B cell (primary cell): Measurements from ENCODE around the gene PHACTR3. TPM values are rescaled to one million over a fixed set of nuclear protein-coding genes. Genes with fewer than 3 reads are reported as not detected.

Source experiments
- ATAC-seq: fragments of 200-7000 bp; cut with Tn5 transposase; one replicate; pipeline ENCODE4 v1.10.0; 2021; ENCODE audit warnings: low read depth, mild to moderate bottlenecking, moderate number of reproducible peaks, moderate library complexity
- CTCF ChIA-PET: fragments of 350-600 bp; sonication (Branson Sonifier 250); formaldehyde crosslinking; loops from one replicate; lab custom pipeline; 2021; ENCODE audit warnings: antibody characterized with exemption, inconsistent platforms; lab: Charles Lee
- POLR2A ChIA-PET: fragments of 350-600 bp; sonication (Branson Sonifier 250); formaldehyde crosslinking; loops from one replicate; lab custom pipeline; 2021; ENCODE audit warnings: antibody characterized with exemption; lab: Charles Lee
- DNase-seq: peaks from one replicate; pipeline ENCODE4 v3.0.0; 2013
- H2AFZ ChIP-seq: 2 replicates; pipeline ENCODE4 v1.6.1; 2012; ENCODE audit warnings: mild to moderate bottlenecking, low read depth, low read length; ENCODE audit not compliant: insufficient read depth, poor library complexity, severe bottlenecking
- H3K27ac ChIP-seq, 2 donors: 1 replicate in 1 of 2; 2 replicates in 1 of 2; pipeline ENCODE4 v1.5.1; 2012 to 2013; ENCODE audit warnings: low read length in 2 of 2, mild to moderate bottlenecking in 2 of 2, moderate library complexity in 1 of 2
- H3K27me3 ChIP-seq, 4 experiments: fragments of 200-600 bp in 1 of 4; sonication (generic) in 1 of 4; replicated peaks in 1 of 4; 1 replicate in 2 of 4; 2 replicates in 2 of 4; pipeline versions ENCODE4 v1.6.1 to v1.7.0; 2013 to 2016; ENCODE audit warnings: low read length in 3 of 4, mild to moderate bottlenecking in 2 of 4, mixed read lengths in 1 of 4, moderate library complexity in 1 of 4; ENCODE audit not compliant: insufficient read depth in 4 of 4, control insufficient read depth in 3 of 4; ENCODE audit errors: control extremely low read depth in 1 of 4
- H3K36me3 ChIP-seq, 2 experiments: replicated peaks in 1 of 2; 1 replicate in 1 of 2; 2 replicates in 1 of 2; pipeline versions ENCODE4 v1.6.1 to v1.7.1; 2013; ENCODE audit warnings: low read length in 1 of 2; ENCODE audit not compliant: insufficient read depth in 2 of 2, control insufficient read depth in 1 of 2; ENCODE audit errors: control extremely low read depth in 1 of 2, extremely low read depth in 1 of 2
- H3K4me1 ChIP-seq, 2 donors: fragments of 200-600 bp in 1 of 2; sonication (generic) in 1 of 2; 1 replicate in 1 of 2; 2 replicates in 1 of 2; pipeline versions ENCODE4 v1.5.1 to v1.6.1; 2013 to 2017; ENCODE audit warnings: low read length in 2 of 2; ENCODE audit not compliant: control insufficient read depth in 2 of 2, insufficient read depth in 2 of 2
- H3K4me2 ChIP-seq: replicated peaks from 2 replicates; pipeline ENCODE3; 2012; ENCODE audit warnings: mild to moderate bottlenecking, low read depth, low read length; ENCODE audit not compliant: poor library complexity, severe bottlenecking
- H3K4me3 ChIP-seq, 5 experiments: fragments of 200-600 bp in 1 of 5; sonication (generic) in 1 of 5; 1 replicate in 3 of 5; 2 replicates in 2 of 5; pipeline versions ENCODE4 v1.5.1 to v1.7.0; 2011 to 2016; ENCODE audit warnings: low read length in 4 of 5, mild to moderate bottlenecking in 4 of 5, low read depth in 2 of 5, control low read depth in 1 of 5, moderate library complexity in 1 of 5; ENCODE audit not compliant: insufficient read depth in 1 of 5; ENCODE audit errors: control extremely low read depth in 1 of 5, extremely low read depth in 1 of 5
- H3K79me2 ChIP-seq: fragments of 200-600 bp; sonication (generic); one replicate; pipeline ENCODE4 v1.6.0; 2016; ENCODE audit warnings: low read length; ENCODE audit not compliant: control insufficient read depth, insufficient read depth
- H3K9ac ChIP-seq: fragments of 200-600 bp; sonication (generic); 2 replicates; pipeline ENCODE4 v1.6.1; 2017; ENCODE audit warnings: mild to moderate bottlenecking, low read length, moderate library complexity
- H3K9me3 ChIP-seq, 3 donors: one replicate each; pipeline versions ENCODE4 v1.6.1 to v1.7.1; 2013; ENCODE audit warnings: low read length in 2 of 3; ENCODE audit not compliant: control insufficient read depth in 2 of 3, insufficient read depth in 1 of 3; ENCODE audit errors: control extremely low read depth in 1 of 3
- H4K20me1 ChIP-seq: 2 replicates; pipeline ENCODE4 v1.6.0; 2012; ENCODE audit warnings: mild to moderate bottlenecking, low read length; ENCODE audit not compliant: insufficient read depth, control insufficient read depth, poor library complexity, severe bottlenecking
- H3K27ac Mint-ChIP-seq: one replicate; pipeline ENCODE4 v1.8.0; 2021; ENCODE audit warnings: mixed read lengths
- H3K27me3 Mint-ChIP-seq: one replicate; pipeline ENCODE4 v1.8.0; 2021; ENCODE audit warnings: mixed read lengths
- H3K4me1 Mint-ChIP-seq: one replicate; pipeline ENCODE4 v1.8.0; 2021; ENCODE audit warnings: mixed read lengths
- H3K4me3 Mint-ChIP-seq: one replicate; pipeline ENCODE4 v1.8.0; 2021; ENCODE audit warnings: mixed read lengths
- H3K9me3 Mint-ChIP-seq: one replicate; pipeline ENCODE4 v1.8.0; 2022; ENCODE audit warnings: mixed read lengths; ENCODE audit not compliant: insufficient read depth
- EZH2 ChIP-seq: IDR thresholded peaks from 2 replicates; pipeline ENCODE4 v1.6.1; 2012; ENCODE audit warnings: borderline replicate concordance, low read depth, mild to moderate bottlenecking, moderate library complexity, low read length; ENCODE audit not compliant: insufficient read depth, poor library complexity, severe bottlenecking
- WGBS: methylation state at CpG from one replicate; pipeline ENCODE4 v1.1.5; 2013; ENCODE audit warnings: missing lambda C conversion rate; ENCODE audit not compliant: insufficient coverage; 5-methylcytosine and 5-hydroxymethylcytosine counted together
- intact Hi-C: fragments of 100-400 bp; cut with micrococcal nuclease; formaldehyde crosslinking; loops from one replicate; pipeline ENCODE4 v1.10.0; 2022
- polyA plus RNA-seq: library from polyadenylated mRNA; depleted of rRNA; stranded (reverse); fragments of >200 nt; gene quantifications from 2 replicates; pipeline ENCODE4 v1.2.3, GENCODE V29; 2012
- total RNA-seq, 2 donors: library from RNA; stranded (reverse); fragments of 120-200 nt in 1 of 2; gene quantifications; 1 replicate in 1 of 2; 2 replicates in 1 of 2; pipeline versions ENCODE4 v1.2.3 to v1.2.4, GENCODE V29; 2013 to 2022
- TF ChIP-seq, protein P1 (sequence below): fragments of 200-600 bp; IDR thresholded peaks from one replicate; pipeline ENCODE4 v1.8.0; 2022; ENCODE audit warnings: antibody characterized with exemption, mild to moderate bottlenecking

Gene PHACTR3
- total and polyA plus RNA-seq, 2 donors (not counting 1 experiment from before 2014, with no cell fraction given): not detected

DNA sequence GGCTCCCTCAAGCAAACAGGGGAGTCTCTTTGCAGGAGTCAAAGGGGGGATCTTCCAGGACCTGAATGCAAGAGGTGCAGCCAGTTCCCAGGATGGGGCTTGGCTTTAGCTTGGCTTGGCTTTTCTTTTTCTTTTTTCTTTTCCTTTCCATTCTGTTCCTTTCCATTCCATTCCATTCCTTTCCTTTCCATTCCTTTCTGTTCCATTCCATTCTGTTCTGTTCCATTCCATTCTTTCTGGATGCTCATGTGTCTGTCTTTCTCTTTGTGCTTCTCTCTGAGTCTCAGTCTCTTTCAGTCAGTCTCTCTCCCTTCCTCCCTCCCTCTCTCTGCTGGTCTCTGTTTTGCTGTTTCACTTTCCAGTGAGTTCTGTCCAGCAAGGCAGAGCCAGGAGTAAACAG is 163.3 kb downstream of the PHACTR3 start:
- TF ChIP-seq, protein P1, sequence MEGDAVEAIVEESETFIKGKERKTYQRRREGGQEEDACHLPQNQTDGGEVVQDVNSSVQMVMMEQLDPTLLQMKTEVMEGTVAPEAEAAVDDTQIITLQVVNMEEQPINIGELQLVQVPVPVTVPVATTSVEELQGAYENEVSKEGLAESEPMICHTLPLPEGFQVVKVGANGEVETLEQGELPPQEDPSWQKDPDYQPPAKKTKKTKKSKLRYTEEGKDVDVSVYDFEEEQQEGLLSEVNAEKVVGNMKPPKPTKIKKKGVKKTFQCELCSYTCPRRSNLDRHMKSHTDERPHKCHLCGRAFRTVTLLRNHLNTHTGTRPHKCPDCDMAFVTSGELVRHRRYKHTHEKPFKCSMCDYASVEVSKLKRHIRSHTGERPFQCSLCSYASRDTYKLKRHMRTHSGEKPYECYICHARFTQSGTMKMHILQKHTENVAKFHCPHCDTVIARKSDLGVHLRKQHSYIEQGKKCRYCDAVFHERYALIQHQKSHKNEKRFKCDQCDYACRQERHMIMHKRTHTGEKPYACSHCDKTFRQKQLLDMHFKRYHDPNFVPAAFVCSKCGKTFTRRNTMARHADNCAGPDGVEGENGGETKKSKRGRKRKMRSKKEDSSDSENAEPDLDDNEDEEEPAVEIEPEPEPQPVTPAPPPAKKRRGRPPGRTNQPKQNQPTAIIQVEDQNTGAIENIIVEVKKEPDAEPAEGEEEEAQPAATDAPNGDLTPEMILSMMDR: no peak
- no peak for TF ChIP-seq EZH2
- no peaks in the 10 kb centered on the region for H3K36me3 ChIP-seq
- H3K27ac ChIP-seq: no peak overlapping the region
- H3K4me2 ChIP-seq: no peak overlapping the region
- Mint-ChIP-seq H3K9me3 (no peaks in the 10 kb centered on the region), H3K4me1 (no peaks in the 10 kb centered on the region), H3K27me3 (no peaks in the 10 kb centered on the region), H3K4me3 (no peak overlapping the region), H3K27ac (no peak overlapping the region)
- ChIA-PET CTCF (no interaction called here), POLR2A (no interaction called here)
- no peaks in the 10 kb centered on the region for H3K27me3 ChIP-seq
- no peaks in the 10 kb centered on the region for H3K79me2 ChIP-seq
- no peak overlapping the region for H3K9ac ChIP-seq
- H3K9me3 ChIP-seq: peaks cover 0 to 9% (median 0%) of the 10 kb centered on the region in 3 donors
- H4K20me1 ChIP-seq: no peaks in the 10 kb centered on the region
- no peak for ATAC-seq
- H3K4me1 ChIP-seq: no peaks in the 10 kb centered on the region
- no peak for DNase-seq
- no peak overlapping the region for H2AFZ ChIP-seq
- intact Hi-C loops: no loop called here
- no peak overlapping the region for H3K4me3 ChIP-seq

DNA sequence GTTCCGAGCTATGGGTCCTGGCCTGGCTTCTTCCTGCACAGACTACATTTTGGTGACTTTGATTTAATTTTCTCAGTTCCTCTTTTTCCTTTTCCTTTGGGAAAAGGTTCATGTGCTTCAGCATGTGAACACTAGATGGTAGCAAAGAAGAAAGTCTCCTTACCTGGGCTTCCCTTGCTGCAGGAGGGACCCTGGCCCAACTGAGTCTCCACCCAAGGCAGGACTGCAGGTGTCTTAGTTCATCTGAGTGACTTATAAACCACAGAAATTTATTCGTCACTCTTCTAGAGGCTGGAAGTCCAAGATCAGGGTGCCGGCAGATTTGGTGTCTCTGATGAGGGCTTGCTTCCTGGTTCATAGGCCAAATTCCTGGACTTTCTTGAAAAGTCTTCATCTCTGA is 165.9 kb downstream of the PHACTR3 start:
- Histone ChIP-seq H3K36me3 (no peaks in the 10 kb centered on the region), H3K27me3 (no peaks in the 10 kb centered on the region), H3K79me2 (no peaks in the 10 kb centered on the region), H2AFZ (no peak overlapping the region), H3K9ac (no peak overlapping the region), H3K4me2 (no peak overlapping the region), H4K20me1 (no peaks in the 10 kb centered on the region), H3K9me3 (peaks cover 0 to 6% (median 0%) of the 10 kb centered on the region in 3 donors), H3K27ac (no peak overlapping the region), H3K4me1 (no peaks in the 10 kb centered on the region), H3K4me3 (no peak overlapping the region)
- Mint-ChIP-seq H3K27me3 (no peaks in the 10 kb centered on the region), H3K4me3 (no peak overlapping the region), H3K27ac (no peak overlapping the region), H3K4me1 (no peaks in the 10 kb centered on the region), H3K9me3 (no peaks in the 10 kb centered on the region)
- POLR2A ChIA-PET: no interaction called here
- intact Hi-C loops: no loop called here
- CTCF ChIA-PET: no interaction called here
- TF ChIP-seq EZH2: no peak
- TF ChIP-seq, protein P1: no peak
- WGBS: 84% methylated on average over 2 of the region's 3 CpGs
- DNase-seq: no peak
- ATAC-seq: no peak
